ENCODE data around the gene CCDC12.
A peak's percentile ranks its signal among the peaks of the same experiment; 100 is the strongest.

The CCDC12 gene

GRCh38 chr3:46992231-46992630 is 15.7 kb upstream of the CCDC12 start:
- DNase-seq (ENCODE audit: low spot score) = no peak
- in situ Hi-C loops (cut with MboI; ENCODE audit: low sequenced_read_pairs, unreplicated experiment) = no loop called here
- no peak for TF ChIP-seq CTCF (IDR thresholded peaks at IDR 0.05; ENCODE audit: borderline replicate concordance, control extremely low read depth, extremely low read depth, insufficient read depth, missing control alignments)

- DNase-seq (ENCODE audit: low spot score) = no peak
- in situ Hi-C loops (cut with MboI; ENCODE audit: low sequenced_read_pairs, unreplicated experiment) = no loop called here
- no peak for TF ChIP-seq CTCF (IDR thresholded peaks at IDR 0.05; ENCODE audit: borderline replicate concordance, control extremely low read depth, extremely low read depth, insufficient read depth, missing control alignments)
Measured at GRCh38 chr3:46991406-46992165, 15.0 kb upstream of the CCDC12 start.

- no peak for TF ChIP-seq CTCF (IDR thresholded peaks at IDR 0.05; ENCODE audit: borderline replicate concordance, control extremely low read depth, extremely low read depth, insufficient read depth, missing control alignments)
- in situ Hi-C loops (cut with MboI; ENCODE audit: low sequenced_read_pairs, unreplicated experiment) = no loop called here
- no peak for DNase-seq (ENCODE audit: low spot score)
Measured at GRCh38 chr3:46990573-46991374, 14.2 kb upstream of the CCDC12 start.

- no peak for TF ChIP-seq CTCF (IDR thresholded peaks at IDR 0.05; ENCODE audit: borderline replicate concordance, control extremely low read depth, extremely low read depth, insufficient read depth, missing control alignments)
Measured at GRCh38 chr3:46989146-46989810, 12.7 kb upstream of the CCDC12 start.

GRCh38 chr3:46988616-46989015 is 12.1 kb upstream of the CCDC12 start:
- no peak for DNase-seq (ENCODE audit: low spot score)
- in situ Hi-C loops (cut with MboI; ENCODE audit: low sequenced_read_pairs, unreplicated experiment) = no loop called here
- no peak for TF ChIP-seq CTCF (IDR thresholded peaks at IDR 0.05; ENCODE audit: borderline replicate concordance, control extremely low read depth, extremely low read depth, insufficient read depth, missing control alignments)

More at GRCh38 chr3:46989146-46989810, 12.7 kb upstream of the CCDC12 start:
- in situ Hi-C loops (cut with MboI; ENCODE audit: low sequenced_read_pairs, unreplicated experiment) = no loop called here
- DNase-seq (ENCODE audit: low spot score) = no peak

GRCh38 chr3:46987743-46988401 is 11.3 kb upstream of the CCDC12 start:
- no peak for TF ChIP-seq CTCF (IDR thresholded peaks at IDR 0.05; ENCODE audit: borderline replicate concordance, control extremely low read depth, extremely low read depth, insufficient read depth, missing control alignments)
- peak; percentile 93 for DNase-seq (ENCODE audit: low spot score)
- in situ Hi-C loops (cut with MboI; ENCODE audit: low sequenced_read_pairs, unreplicated experiment) = no loop called here

Data from GM13976 (cell line).